ENCODE results near the gene LMX1B. TPM values are rescaled to one million over a fixed set of nuclear protein-coding genes. Genes with fewer than 3 reads are reported as not detected.
"Not testable (repeated sequence)": the region's sequence is repeated elsewhere in the genome, so short reads cannot be mapped to it uniquely, and the experiment has no call there.

The LMX1B gene
- total RNA-seq, 2 experiments from 2014 or later, result not detected

GRCh38 chr9:126704157-126704891, 90.6 kb downstream of the LMX1B start:
- DNase-seq, result peak; percentile 39

GRCh38 chr9:126704892-126705766, 91.4 kb downstream of the LMX1B start:
- DNase-seq (peak; percentile 91), ATAC-seq (ENCODE audit: low read depth) (peak; percentile 64)
- POLR2A ChIA-PET, result interaction anchor here (1.7 to 4.7 kb wide), 2 partner anchors 18 to 76 kb away, joined by 10 to 40 read pairs; no protein-coding TSS in a partner anchor
- Mint-ChIP-seq H3K9me3 (no peaks in the 10 kb centered on the region), H3K27ac (peak overlapping the region; percentile 2), H3K4me1 (peaks cover 11% of the 10 kb centered on the region), H3K4me3 (peak overlapping the region; percentile 53), H3K27me3 (peaks cover 28% of the 10 kb centered on the region), H3K36me3 (no peaks in the 10 kb centered on the region)

More at GRCh38 chr9:126704157-126704891, 90.6 kb downstream of the LMX1B start:
- POLR2A ChIA-PET, result interaction anchor here (1.7 to 4.7 kb wide), 2 partner anchors 19 to 77 kb away, joined by 10 to 40 read pairs; no protein-coding TSS in a partner anchor
- Mint-ChIP-seq H3K4me1 (peaks cover 11% of the 10 kb centered on the region), H3K27me3 (peaks cover 28% of the 10 kb centered on the region), H3K9me3 (no peaks in the 10 kb centered on the region), H3K27ac (no peak overlapping the region), H3K36me3 (no peaks in the 10 kb centered on the region), H3K4me3 (no peak overlapping the region)
- ATAC-seq (ENCODE audit: low read depth), result no peak

- H3K4me3 Mint-ChIP-seq, result peak overlapping the region; percentile 53
- ATAC-seq (ENCODE audit: low read depth) (peak; percentile 77), DNase-seq (peak; percentile 86)
- POLR2A ChIA-PET, result interaction anchor here (1.7 to 4.7 kb wide), 4 partner anchors 13 to 75 kb away, joined by 10 to 40 read pairs (median 18); no protein-coding TSS in a partner anchor
- no peaks in the 10 kb centered on the region for H3K36me3 Mint-ChIP-seq
- H3K4me1 Mint-ChIP-seq, result peaks cover 11% of the 10 kb centered on the region
- H3K9me3 Mint-ChIP-seq, result no peaks in the 10 kb centered on the region
- no peak overlapping the region for H3K27ac Mint-ChIP-seq
- peaks cover 31% of the 10 kb centered on the region for H3K27me3 Mint-ChIP-seq
These were observed 92.3 kb downstream of the LMX1B start for GRCh38 chr9:126705767-126706697.

- Mint-ChIP-seq H3K9me3 (no peaks in the 10 kb centered on the region), H3K4me1 (peaks cover 11% of the 10 kb centered on the region), H3K27ac (no peak overlapping the region), H3K27me3 (peaks cover 28% of the 10 kb centered on the region), H3K4me3 (no peak overlapping the region), H3K36me3 (no peaks in the 10 kb centered on the region)
- POLR2A ChIA-PET, result interaction anchor here (2.2 to 4.7 kb wide), 3 partner anchors 13 to 74 kb away, joined by 17 to 40 read pairs (median 20); no protein-coding TSS in a partner anchor
- DNase-seq (no peak), ATAC-seq (ENCODE audit: low read depth) (no peak)
These were observed 92.9 kb downstream of the LMX1B start for GRCh38 chr9:126706698-126707053.

GRCh38 chr9:126707083-126707482, 93.4 kb downstream of the LMX1B start:
- POLR2A ChIA-PET, result interaction anchor here (2.2 to 4.7 kb wide), 3 partner anchors 12 to 74 kb away, joined by 17 to 40 read pairs (median 20); no protein-coding TSS in a partner anchor
- H3K9me3 Mint-ChIP-seq, result no peaks in the 10 kb centered on the region
- DNase-seq, result no peak
- peaks cover 24% of the 10 kb centered on the region for H3K27me3 Mint-ChIP-seq
- ATAC-seq (ENCODE audit: low read depth), result no peak
- no peaks in the 10 kb centered on the region for H3K36me3 Mint-ChIP-seq
- H3K4me3 Mint-ChIP-seq, result no peak overlapping the region
- no peak overlapping the region for H3K27ac Mint-ChIP-seq
- H3K4me1 Mint-ChIP-seq, result peaks cover 11% of the 10 kb centered on the region

GRCh38 chr9:126707712-126708111, 94.0 kb downstream of the LMX1B start:
- H3K27ac Mint-ChIP-seq; H3K36me3 Mint-ChIP-seq; ATAC-seq (ENCODE audit: low read depth); H3K9me3 Mint-ChIP-seq; DNase-seq; H3K4me3 Mint-ChIP-seq: not testable (repeated sequence)
- Mint-ChIP-seq H3K27me3 (peaks cover 24% of the 10 kb centered on the region), H3K4me1 (peaks cover 11% of the 10 kb centered on the region)
- POLR2A ChIA-PET, result interaction anchor here (2.2 to 2.5 kb wide), 3 partner anchors 12 to 73 kb away, joined by 11 to 20 read pairs (median 17); no protein-coding TSS in a partner anchor

GRCh38 chr9:126708178-126708577, 94.5 kb downstream of the LMX1B start:
- Mint-ChIP-seq H3K4me3 (no peak overlapping the region), H3K36me3 (no peaks in the 10 kb centered on the region), H3K27me3 (peaks cover 21% of the 10 kb centered on the region), H3K27ac (no peak overlapping the region), H3K9me3 (no peaks in the 10 kb centered on the region), H3K4me1 (peaks cover 11% of the 10 kb centered on the region)
- DNase-seq, result no peak
- ATAC-seq (ENCODE audit: low read depth), result no peak
- POLR2A ChIA-PET, result interaction anchor here (2.2 to 2.5 kb wide), 3 partner anchors 11 to 73 kb away, joined by 11 to 20 read pairs (median 17); no protein-coding TSS in a partner anchor

GRCh38 chr9:126709241-126709640, 95.5 kb downstream of the LMX1B start:
- Mint-ChIP-seq H3K9me3 (no peaks in the 10 kb centered on the region), H3K4me1 (peaks cover 11% of the 10 kb centered on the region), H3K36me3 (no peaks in the 10 kb centered on the region), H3K27me3 (peaks cover 17% of the 10 kb centered on the region), H3K27ac (no peak overlapping the region), H3K4me3 (no peak overlapping the region)
- DNase-seq (no peak), ATAC-seq (ENCODE audit: low read depth) (no peak)
- POLR2A ChIA-PET, result interaction anchor here (1.2 to 2.5 kb wide), 2 partner anchors 10 to 15 kb away, joined by 3 to 11 read pairs; no protein-coding TSS in a partner anchor

- peaks cover 15% of the 10 kb centered on the region for H3K27me3 Mint-ChIP-seq
- DNase-seq, result no peak
- H3K4me1 Mint-ChIP-seq, result peaks cover 15% of the 10 kb centered on the region
- no peaks in the 10 kb centered on the region for H3K9me3 Mint-ChIP-seq
- H3K4me3 Mint-ChIP-seq, result no peak overlapping the region
- POLR2A ChIA-PET, result interaction anchor here (0.7 kb wide), 1 partner anchor 8 kb away, joined by 3 read pairs; no protein-coding TSS in a partner anchor
- ATAC-seq (ENCODE audit: low read depth), result no peak
- no peaks in the 10 kb centered on the region for H3K36me3 Mint-ChIP-seq
- H3K27ac Mint-ChIP-seq, result no peak overlapping the region
These were observed 101.7 kb downstream of the LMX1B start for GRCh38 chr9:126715382-126715781.

GRCh38 chr9:126717441-126717840, 103.7 kb downstream of the LMX1B start:
- H3K9me3 Mint-ChIP-seq; DNase-seq; H3K36me3 Mint-ChIP-seq; ATAC-seq (ENCODE audit: low read depth); H3K4me3 Mint-ChIP-seq; H3K27ac Mint-ChIP-seq; POLR2A ChIA-PET: not testable (repeated sequence)
- Mint-ChIP-seq H3K27me3 (peaks cover 12% of the 10 kb centered on the region), H3K4me1 (peaks cover 32% of the 10 kb centered on the region)

GRCh38 chr9:126719618-126720031, 105.9 kb downstream of the LMX1B start:
- POLR2A ChIA-PET, result interaction anchor here (1.0 to 3.2 kb wide), 6 partner anchors 10 to 142 kb away, joined by 3 to 17 read pairs (median 7); partner anchors contain the start of gene ZBTB43
- H3K4me1 Mint-ChIP-seq, result peaks cover 40% of the 10 kb centered on the region
- peak overlapping the region; percentile 96 for H3K27ac Mint-ChIP-seq
- H3K4me3 Mint-ChIP-seq, result peak overlapping the region; percentile 81
- peak; percentile 83 for DNase-seq
- H3K9me3 Mint-ChIP-seq, result no peaks in the 10 kb centered on the region
- H3K27me3 Mint-ChIP-seq, result peaks cover 7% of the 10 kb centered on the region
- ATAC-seq (ENCODE audit: low read depth), result peak; percentile 49
- H3K36me3 Mint-ChIP-seq, result no peaks in the 10 kb centered on the region

- no peaks in the 10 kb centered on the region for H3K9me3 Mint-ChIP-seq
- peaks cover 3% of the 10 kb centered on the region for H3K27me3 Mint-ChIP-seq
- peak overlapping the region; percentile 81 for H3K4me3 Mint-ChIP-seq
- peak overlapping the region; percentile 96 for H3K27ac Mint-ChIP-seq
- POLR2A ChIA-PET, result interaction anchor here (0.6 to 3.2 kb wide), 6 partner anchors 13 to 142 kb away, joined by 3 to 17 read pairs (median 7); partner anchors contain the start of gene ZBTB43
- DNase-seq, result no peak
- H3K36me3 Mint-ChIP-seq, result no peaks in the 10 kb centered on the region
- ATAC-seq (ENCODE audit: low read depth), result peak; percentile 0
- H3K4me1 Mint-ChIP-seq, result peaks cover 40% of the 10 kb centered on the region
These were observed 106.3 kb downstream of the LMX1B start for GRCh38 chr9:126720036-126720435.

Data from activated naive CD8-positive, alpha-beta T cell treated with anti-CD3 and anti-CD28 coated beads, Interleukin-2, amount 10 ng/mL, durations not matched to agents 7 days and 5 days (primary cell).